HepG2 (cell line): ENCODE measurements around the gene TMPRSS11E. TPM values are rescaled to one million over a fixed set of nuclear protein-coding genes. Genes with fewer than 3 reads are reported as not detected.

Source experiments
- ATAC-seq: fragments of 200-7000 bp; cut with Tn5 transposase; 3 replicates; pipeline ENCODE4 v1.9.1; 2020; ENCODE audit warnings: mild to moderate bottlenecking, moderate library complexity
- Bru-seq: library from RNA; stranded (reverse); fragments of 400-500 nt; gene quantifications from one replicate; lab custom pipeline; 2021; lab: Mats Ljungman, UMichigan
- BruChase-seq, 2 experiments: library from RNA; stranded (reverse); fragments of 400-500 nt; gene quantifications; one replicate each; lab custom pipeline; 2021; lab: Mats Ljungman, UMichigan
- BruUV-seq: library from RNA; stranded (reverse); fragments of 400-500 nt; replicated peaks from 2 replicates; lab custom pipeline; 2021; lab: Mats Ljungman, UMichigan
- CTCF ChIA-PET: fragments of 300-600 bp; formaldehyde crosslinking; extraction: SDS; loops from one replicate; lab custom pipeline; 2021; ENCODE audit warnings: low total read pairs, inconsistent platforms, low intra/inter-chr PET ratio; lab: Yijun Ruan, JAX
- POLR2A ChIA-PET: fragments of 350-600 bp; sonication (Branson Sonifier 250); formaldehyde crosslinking; loops from one replicate; lab custom pipeline; 2020; ENCODE audit warnings: antibody characterized with exemption, inconsistent platforms; lab: Yijun Ruan, JAX
- DNase-seq: peaks from one replicate; pipeline ENCODE4 v3.0.0-alpha.2; 2015; ENCODE audit warnings: low spot score
- FAIRE-seq: peaks from 3 replicates; lab custom pipeline; 2011; peaks lifted over from hg19 to GRCh38; lab: Jason Lieb, UNC
- H2AFZ ChIP-seq: one replicate; pipeline ENCODE4 v1.6.1; 2011; ENCODE audit warnings: low read length, inconsistent platforms
- H3K27ac ChIP-seq: fragments of 300-600 bp; 3 replicates; pipeline ENCODE4 v1.8.0; 2011; ENCODE audit warnings: mixed run types, mild to moderate bottlenecking, mixed read lengths, low read length, inconsistent platforms; ENCODE audit not compliant: insufficient read depth; ENCODE audit errors: extremely low read length
- H3K27me3 ChIP-seq, 2 experiments: fragments of 200-600 bp in 1 of 2; 2 replicates in 1 of 2; 3 replicates in 1 of 2; pipeline versions ENCODE4 v1.6.0 to v1.8.0; 2011; ENCODE audit warnings: low read length in 2 of 2, mild to moderate bottlenecking in 2 of 2, moderate library complexity in 2 of 2, inconsistent platforms in 1 of 2; ENCODE audit not compliant: insufficient read depth in 2 of 2, control insufficient read depth in 1 of 2
- H3K36me3 ChIP-seq, 2 experiments: fragments of 200-600 bp in 1 of 2; replicated peaks in 1 of 2; 2 replicates in 1 of 2; 3 replicates in 1 of 2; pipeline versions ENCODE4 v1.5.1 to v1.8.0; 2011; ENCODE audit warnings: low read length in 2 of 2, inconsistent platforms in 1 of 2; ENCODE audit not compliant: insufficient read depth in 2 of 2, control insufficient read depth in 1 of 2
- H3K4me1 ChIP-seq: 2 replicates; pipeline ENCODE4 v1.5.1; 2012; ENCODE audit warnings: low read length, inconsistent platforms; ENCODE audit not compliant: insufficient read depth
- H3K4me2 ChIP-seq: 2 replicates; pipeline ENCODE4 v1.6.0; 2011; ENCODE audit warnings: low read depth, low read length, inconsistent platforms
- H3K4me3 ChIP-seq, 3 experiments: fragments of 200-600 bp in 1 of 3; sonication (generic), shearing (Covaris generic) in 1 of 3; replicated peaks in 1 of 3; 2 replicates each; pipeline ENCODE4 v1.5.1; 2011 to 2016; ENCODE audit warnings: low read length in 3 of 3, inconsistent platforms in 2 of 3, low read depth in 2 of 3, mild to moderate bottlenecking in 2 of 3, control low read depth in 1 of 3, mixed read lengths in 1 of 3; ENCODE audit not compliant: insufficient read depth in 1 of 3
- H3K79me2 ChIP-seq: one replicate; pipeline ENCODE4 v1.6.1; 2011; ENCODE audit warnings: low read length, inconsistent platforms; ENCODE audit not compliant: insufficient read depth
- H3K9ac ChIP-seq: 2 replicates; pipeline ENCODE4 v1.6.0; 2011; ENCODE audit warnings: mild to moderate bottlenecking, low read depth, low read length, inconsistent platforms; ENCODE audit not compliant: insufficient read depth
- H3K9me3 ChIP-seq: 2 replicates; pipeline ENCODE4 v1.5.1; 2012; ENCODE audit warnings: mild to moderate bottlenecking, low read length
- H4K20me1 ChIP-seq: 2 replicates; pipeline ENCODE4 v1.6.0; 2011; ENCODE audit warnings: inconsistent platforms, mild to moderate bottlenecking, low read length, moderate library complexity; ENCODE audit not compliant: insufficient read depth
- CEBPG ChIP-seq: IDR thresholded peaks from 2 replicates; pipeline ENCODE4 v1.6.1; 2016
- HNF1A ChIP-seq, 2 experiments: sonication (generic) in 1 of 2; formaldehyde crosslinking in 1 of 2; IDR thresholded peaks; 2 replicates each; pipeline versions ENCODE4 v1.4.0 to v1.6.1; 2016 to 2020; ENCODE audit warnings: borderline replicate concordance in 1 of 2, low read depth in 1 of 2, mild to moderate bottlenecking in 1 of 2, missing genetic modification reagents in 1 of 2
- KMT2B ChIP-seq: IDR thresholded peaks from 2 replicates; pipeline ENCODE4 v1.6.1; 2016; ENCODE audit warnings: missing genetic modification reagents, missing compliant biosample characterization
- SOX6 ChIP-seq, 2 experiments: fragments of 450-650 bp in 1 of 2; sonication (generic) in 1 of 2; formaldehyde crosslinking in 1 of 2; IDR thresholded peaks; 2 replicates each; pipeline versions ENCODE4 v1.4.0 to v1.6.1; 2017 to 2020; ENCODE audit warnings: antibody characterized with exemption in 1 of 2, mild to moderate bottlenecking in 1 of 2, missing genetic modification reagents in 1 of 2
- ZFP36L2 ChIP-seq: sonication (generic); formaldehyde crosslinking; IDR thresholded peaks from 2 replicates; pipeline ENCODE4 v1.4.0; 2020; ENCODE audit warnings: missing genetic modification reagents
- WGBS: methylation state at CpG from one replicate; pipeline ENCODE4 v1.1.6; 2017; ENCODE audit warnings: low lambda C conversion rate; 5-methylcytosine and 5-hydroxymethylcytosine counted together
- in situ Hi-C: cut with HindIII; loops from 2 replicates; pipeline ENCODE4 v1.10.0; 2017; ENCODE audit warnings: low pct_unique_long_range_greater_than_20kb; ENCODE audit not compliant: extremely low pct_ligation_motif_present
- intact Hi-C: fragments of 100-400 bp; cut with micrococcal nuclease; formaldehyde crosslinking; loops from one replicate; pipeline ENCODE4 v1.10.0; 2022; ENCODE audit not compliant: unreplicated experiment
- long read RNA-seq, 2 experiments: library from RNA in 1 of 2; library from polyadenylated mRNA in 1 of 2; stranded (forward) in 1 of 2; unstranded in 1 of 2; transcript quantifications; one replicate each; pipeline ENCODE4 v2.0.0, GENCODE V29; 2019 to 2022
- polyA minus RNA-seq, 3 experiments: library from RNA; depleted of rRNA, polyadenylated mRNA; stranded (reverse); fragments of >200 nt; gene quantifications; 2 replicates each; pipeline ENCODE4 v1.2.3, GENCODE V29; 2011; ENCODE audit warnings: low replicate concordance in 1 of 3
- polyA plus RNA-seq, 8 experiments: library from polyadenylated mRNA; depleted of rRNA in 3 of 8; stranded (reverse) in 7 of 8; unstranded in 1 of 8; fragments of >200 nt; fragmentation: Illumina TruSeq in 4 of 8; extraction: Trizol in 4 of 8; gene quantifications; 2 replicates each; pipeline versions ENCODE4 v1.2.1 to v1.2.3, GENCODE V29; 2011 to 2016; ENCODE audit warnings: low read depth in 4 of 8, missing spikeins in 1 of 8, mixed read lengths in 1 of 8; ENCODE audit not compliant: insufficient read depth in 1 of 8
- total RNA-seq, 5 experiments: library from RNA; depleted of rRNA; stranded (reverse); fragments of >200 nt; fragmentation: Illumina TruSeq; extraction: Trizol; gene quantifications; 2 replicates each; pipeline ENCODE4 v1.2.3, GENCODE V29; 2016; ENCODE audit warnings: low read depth in 1 of 5

The TMPRSS11E gene
- not detected in 2 replicates for total RNA-seq (2016; rRNA removed; fragmentation: Illumina TruSeq; extraction: Trizol)
- not detected in 2 replicates for total RNA-seq (2016; cell fraction: cytosol; rRNA removed; fragmentation: Illumina TruSeq; extraction: Trizol; ENCODE audit: low read depth)
- not detected in 2 replicates for total RNA-seq (2016; cell fraction: insoluble cytoplasmic fraction; rRNA removed; fragmentation: Illumina TruSeq; extraction: Trizol)
- not detected in 2 replicates for total RNA-seq (2016; cell fraction: membrane; rRNA removed; fragmentation: Illumina TruSeq; extraction: Trizol)
- not detected in 2 replicates for total RNA-seq (2016; cell fraction: nucleus; rRNA removed; fragmentation: Illumina TruSeq; extraction: Trizol)
- polyA plus RNA-seq (2011; rRNA removed): not detected in 2 replicates
- not detected in 2 replicates for polyA plus RNA-seq (2011; cell fraction: cytosol; rRNA removed)
- not detected in 2 replicates for polyA plus RNA-seq (2011; cell fraction: nucleus; rRNA removed)
- not detected in 2 replicates for polyA plus RNA-seq (2012)
- not detected in 2 replicates for polyA plus RNA-seq (2016; cell fraction: cytosol; fragmentation: Illumina TruSeq; extraction: Trizol; ENCODE audit: low read depth)
- not detected in 2 replicates for polyA plus RNA-seq (2016; cell fraction: insoluble cytoplasmic fraction; fragmentation: Illumina TruSeq; extraction: Trizol; ENCODE audit: low read depth)
- not detected in 2 replicates for polyA plus RNA-seq (2016; cell fraction: membrane; fragmentation: Illumina TruSeq; extraction: Trizol; ENCODE audit: low read depth)
- not detected in 2 replicates for polyA plus RNA-seq (2016; cell fraction: nucleus; fragmentation: Illumina TruSeq; extraction: Trizol; ENCODE audit: insufficient read depth, low read depth)
- polyA minus RNA-seq (2011; rRNA and poly(A)+ RNA removed; ENCODE audit: low replicate concordance): not detected in 2 replicates
- not detected in 2 replicates for polyA minus RNA-seq (2011; cell fraction: cytosol; rRNA and poly(A)+ RNA removed)
- polyA minus RNA-seq (2011; cell fraction: nucleus; rRNA and poly(A)+ RNA removed): not detected in 2 replicates
- percentile 2 among the genes with signal in this experiment for Bru-seq, nascent RNA
- not detected for BruChase-seq, experiment 1, labeled RNA remaining after a 6-hour chase
- percentile 2 among the genes with signal in this experiment for BruChase-seq, experiment 2, labeled RNA remaining after a 2-hour chase
- long read RNA-seq, experiment 1: 0 reads
- long read RNA-seq, experiment 2: 0 reads

GRCh38 chr4:68447201-68447600 is at the start of gene TMPRSS11E:
TMPRSS11E (plus strand) TSS chr4:68447463; CDS start chr4:68447513, 50 bp downstream.
- H3K27ac ChIP-seq: no peak within 1 kb of the TSS
- no peak within 1 kb of the TSS for H3K4me2 ChIP-seq
- no peaks in the 10 kb centered on the region for H3K36me3 ChIP-seq
- FAIRE-seq (no peak), ATAC-seq (no peak), DNase-seq (no peak)
- TF ChIP-seq CEBPG (CRISPR knock-in tag) (no peak), ZFP36L2 (CRISPR knock-in tag) (no peak), KMT2B (no peak), SOX6 (IDR thresholded peaks at IDR 0.05) (no peak), SOX6 (CRISPR knock-in tag; IDR thresholded peaks at IDR 0.05) (no peak), HNF1A (IDR thresholded peaks at IDR 0.05; ENCODE audit: low read depth) (no peak), HNF1A (CRISPR knock-in tag; IDR thresholded peaks at IDR 0.05; ENCODE audit: borderline replicate concordance) (no peak)
- BruUV-seq: no TSS peak
- no peaks in the 10 kb centered on the region for H3K79me2 ChIP-seq
- POLR2A ChIA-PET: no interaction called here
- no peaks in the 10 kb centered on the region for H3K9me3 ChIP-seq
- H3K9ac ChIP-seq: no peak within 1 kb of the TSS
- 33% methylated on average over 3 of the region's 3 CpGs for WGBS
- H3K27me3 ChIP-seq: no peaks in the 10 kb centered on the region
- no peaks in the 10 kb centered on the region for H3K4me1 ChIP-seq
- no peak within 1 kb of the TSS for H2AFZ ChIP-seq
- CTCF ChIA-PET: no interaction called here
- in situ Hi-C loops: no loop called here
- no peaks in the 10 kb centered on the region for H4K20me1 ChIP-seq
- intact Hi-C loops: no loop called here
- H3K4me3 ChIP-seq: no peak within 1 kb of the TSS
